NB4 (cell line): ENCODE data around the gene RPL29.

Source experiments
- DNase-seq: peaks from one replicate; pipeline ENCODE4 v3.0.0; 2010; ENCODE audit warnings: low read depth
- H3K4me3 ChIP-seq: one replicate; pipeline ENCODE4 v1.5.1; 2011; ENCODE audit warnings: mild to moderate bottlenecking, low read depth, low read length, moderate library complexity
- MYC ChIP-seq: IDR thresholded peaks from 2 replicates; pipeline ENCODE4 v1.6.1; 2011; ENCODE audit warnings: low read depth, low read length
- POLR2A ChIP-seq: IDR thresholded peaks from 2 replicates; pipeline ENCODE4 v1.6.1; 2011; ENCODE audit warnings: mild to moderate bottlenecking; ENCODE audit not compliant: insufficient read length; ENCODE audit errors: extremely low read depth
- TF ChIP-seq, protein P1 (sequence below): IDR thresholded peaks from one replicate; pipeline ENCODE4 v1.5.1; 2012; ENCODE audit warnings: low read depth, low read length
- TF ChIP-seq, protein P2 (sequence below): IDR thresholded peaks from 2 replicates; pipeline ENCODE4 v1.6.1; 2011; ENCODE audit warnings: low read depth, low read length

Gene RPL29

DNA sequence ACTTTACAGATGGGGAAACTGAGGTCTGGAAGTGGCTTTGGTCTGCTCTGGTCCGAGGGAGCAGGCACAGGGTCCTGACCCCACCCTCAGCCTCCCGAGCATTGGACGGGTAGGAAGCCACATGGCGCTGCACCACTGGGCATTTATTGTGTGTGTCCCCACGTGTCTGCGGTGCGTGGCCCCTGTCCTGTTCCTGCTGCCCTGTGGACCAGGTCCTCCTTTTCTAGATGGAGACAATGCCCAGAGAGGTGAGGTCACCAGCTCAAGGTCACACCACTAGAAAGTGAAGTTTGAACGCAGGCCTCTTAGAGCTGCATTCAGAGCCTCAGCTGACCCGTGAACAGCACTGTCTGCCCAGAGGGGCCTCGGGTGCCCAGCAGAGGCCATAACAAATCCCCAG lies 33.8 kb upstream of the RPL29 start:
- no peak overlapping the region for H3K4me3 ChIP-seq
- no peak for DNase-seq
- TF ChIP-seq, protein P1, sequence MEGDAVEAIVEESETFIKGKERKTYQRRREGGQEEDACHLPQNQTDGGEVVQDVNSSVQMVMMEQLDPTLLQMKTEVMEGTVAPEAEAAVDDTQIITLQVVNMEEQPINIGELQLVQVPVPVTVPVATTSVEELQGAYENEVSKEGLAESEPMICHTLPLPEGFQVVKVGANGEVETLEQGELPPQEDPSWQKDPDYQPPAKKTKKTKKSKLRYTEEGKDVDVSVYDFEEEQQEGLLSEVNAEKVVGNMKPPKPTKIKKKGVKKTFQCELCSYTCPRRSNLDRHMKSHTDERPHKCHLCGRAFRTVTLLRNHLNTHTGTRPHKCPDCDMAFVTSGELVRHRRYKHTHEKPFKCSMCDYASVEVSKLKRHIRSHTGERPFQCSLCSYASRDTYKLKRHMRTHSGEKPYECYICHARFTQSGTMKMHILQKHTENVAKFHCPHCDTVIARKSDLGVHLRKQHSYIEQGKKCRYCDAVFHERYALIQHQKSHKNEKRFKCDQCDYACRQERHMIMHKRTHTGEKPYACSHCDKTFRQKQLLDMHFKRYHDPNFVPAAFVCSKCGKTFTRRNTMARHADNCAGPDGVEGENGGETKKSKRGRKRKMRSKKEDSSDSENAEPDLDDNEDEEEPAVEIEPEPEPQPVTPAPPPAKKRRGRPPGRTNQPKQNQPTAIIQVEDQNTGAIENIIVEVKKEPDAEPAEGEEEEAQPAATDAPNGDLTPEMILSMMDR: no peak
- TF ChIP-seq MYC: no peak

DNA sequence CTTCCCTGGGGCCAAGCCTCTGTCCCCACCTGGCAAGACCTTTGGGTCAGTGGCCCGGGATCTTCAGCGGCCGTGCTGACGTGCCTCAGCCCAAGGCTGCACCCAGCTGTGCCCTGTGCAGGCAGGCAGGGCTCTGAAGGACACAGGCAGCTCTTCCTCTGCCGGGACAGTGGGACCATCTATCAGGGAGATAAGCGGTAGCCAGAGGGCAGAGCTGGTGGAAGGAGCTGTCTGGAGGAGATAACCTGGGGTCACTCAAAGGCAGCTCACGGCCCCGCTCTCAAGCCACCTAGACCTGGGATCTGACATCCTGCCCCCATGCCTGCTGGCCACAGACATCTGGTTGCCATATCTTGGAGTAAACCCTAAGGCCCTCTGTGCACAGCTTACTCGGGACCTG lies 33.4 kb upstream of the RPL29 start:
- no peak overlapping the region for H3K4me3 ChIP-seq
- no peak for DNase-seq
- TF ChIP-seq MYC: no peak
- TF ChIP-seq, protein P1: no peak
- no peak for TF ChIP-seq POLR2A
- TF ChIP-seq, protein P2, sequence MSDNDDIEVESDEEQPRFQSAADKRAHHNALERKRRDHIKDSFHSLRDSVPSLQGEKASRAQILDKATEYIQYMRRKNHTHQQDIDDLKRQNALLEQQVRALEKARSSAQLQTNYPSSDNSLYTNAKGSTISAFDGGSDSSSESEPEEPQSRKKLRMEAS: no peak

DNA sequence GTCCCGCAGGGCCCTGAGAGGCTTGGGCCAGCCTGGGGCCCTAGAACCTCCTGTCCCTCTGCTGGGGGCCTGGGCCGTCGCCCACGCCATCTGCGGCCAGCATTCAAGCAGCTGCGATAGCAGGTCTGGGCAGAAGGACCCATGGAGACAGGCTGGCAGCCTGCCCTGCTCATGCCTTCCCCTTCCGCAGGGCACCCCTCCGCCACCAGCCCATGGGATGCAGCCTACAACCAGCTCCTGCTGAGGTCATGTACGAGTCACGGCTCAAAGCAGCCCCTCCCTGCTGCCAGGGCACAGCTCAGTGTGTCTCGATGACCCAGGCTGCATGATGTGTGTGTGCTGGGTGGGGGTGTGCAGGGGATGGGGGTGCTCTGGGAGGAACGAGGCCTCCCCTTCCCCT lies 32.9 kb upstream of the RPL29 start:
- DNase-seq: no peak
- TF ChIP-seq, protein P1: no peak
- TF ChIP-seq MYC: no peak
- no peak for TF ChIP-seq POLR2A
- TF ChIP-seq, protein P2: no peak
- no peak overlapping the region for H3K4me3 ChIP-seq

DNA sequence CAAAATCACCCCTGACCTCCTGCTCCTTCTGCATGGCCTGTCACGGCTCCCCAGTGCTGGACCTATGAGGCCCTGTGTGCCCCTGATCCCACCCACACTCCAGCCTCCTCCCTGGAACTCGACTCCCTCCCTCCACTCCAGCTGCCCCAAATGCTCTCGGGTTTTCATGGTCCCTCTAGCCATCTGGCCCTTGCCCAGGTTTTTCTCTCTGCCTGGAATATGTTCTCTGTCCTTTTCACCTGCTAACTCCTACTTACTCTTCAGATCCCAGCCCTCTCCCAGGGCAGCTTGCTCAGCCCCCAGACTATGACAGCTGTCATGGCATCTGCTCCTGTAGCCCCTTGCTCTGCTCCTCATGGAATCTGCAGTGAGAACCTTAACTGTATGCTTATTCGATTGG lies 30.3 kb upstream of the RPL29 start:
- TF ChIP-seq MYC: no peak
- TF ChIP-seq, protein P2: no peak
- no peak for TF ChIP-seq POLR2A
- TF ChIP-seq, protein P1: no peak
- no peak overlapping the region for H3K4me3 ChIP-seq
- DNase-seq: no peak

DNA sequence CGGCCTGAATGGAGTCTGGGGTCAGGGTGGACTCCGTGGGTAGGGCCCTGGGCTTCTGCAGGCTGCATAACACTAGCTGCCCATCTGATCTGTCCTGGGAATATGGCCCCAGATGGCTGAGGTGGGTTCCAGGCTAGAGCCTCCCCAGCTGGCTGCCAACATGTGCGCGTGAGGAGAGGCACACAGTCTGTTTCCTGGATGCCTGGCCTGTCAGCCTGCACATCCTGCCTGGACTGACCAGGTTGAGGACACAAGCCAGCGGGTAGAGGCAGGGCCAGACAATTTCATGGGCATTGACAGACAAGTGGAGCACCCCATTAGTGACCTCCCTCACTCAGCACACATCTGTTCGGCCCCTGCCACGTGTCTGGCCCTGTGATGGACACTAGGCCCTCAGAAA lies 29.8 kb upstream of the RPL29 start:
- no peak for TF ChIP-seq MYC
- TF ChIP-seq, protein P2: no peak
- no peak for TF ChIP-seq POLR2A
- TF ChIP-seq, protein P1: no peak
- no peak for DNase-seq
- H3K4me3 ChIP-seq: no peak overlapping the region

DNA sequence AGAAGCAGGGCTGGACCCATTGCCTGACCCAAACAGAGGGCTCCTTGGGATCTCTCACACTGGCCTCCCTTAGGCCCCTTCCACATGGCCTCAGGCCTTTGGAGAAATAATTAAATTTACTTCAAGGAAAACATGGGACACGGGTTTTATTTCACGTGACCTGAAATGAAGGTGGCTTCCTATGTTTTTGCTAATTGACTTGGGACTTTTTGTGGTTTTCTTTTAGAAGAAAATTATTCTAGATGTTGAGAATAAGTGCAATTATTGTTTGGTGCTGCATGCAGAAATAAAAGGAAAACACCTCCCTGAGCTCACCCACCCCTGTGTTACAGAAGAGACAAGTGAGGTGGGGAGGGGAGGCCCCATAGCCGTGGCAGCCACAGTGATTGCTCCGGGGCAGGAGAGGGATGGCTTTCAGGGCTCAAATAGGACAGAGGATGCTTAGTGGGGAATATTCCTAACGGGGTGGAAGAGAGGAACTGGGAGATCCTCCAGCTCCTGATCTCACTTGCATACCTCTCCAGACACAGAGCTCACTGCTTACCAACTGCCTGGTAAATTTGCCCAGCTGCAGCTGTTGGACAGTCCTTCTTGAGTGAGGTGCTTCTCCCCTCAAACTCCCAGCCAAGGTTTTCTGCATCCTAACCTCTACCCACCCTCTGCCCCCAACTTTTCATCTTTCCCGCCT lies 29.2 kb upstream of the RPL29 start:
- DNase-seq: no peak
- H3K4me3 ChIP-seq: no peak overlapping the region
- TF ChIP-seq, protein P2: no peak
- no peak for TF ChIP-seq POLR2A
